SJCRH30 (cell line): ENCODE data around the gene PDE3A. TPM values are rescaled to one million over a fixed set of nuclear protein-coding genes. Genes with fewer than 3 reads are reported as not detected.

Experiments used
- DNase-seq, 2 experiments: peaks; one replicate each; pipeline ENCODE4 v3.0.0-alpha.2; 2015 to 2020
- H3K27ac ChIP-seq: fragments of 250-450 bp; sonication (Bioruptor Pico); 2 replicates; pipeline ENCODE4 v1.5.1; 2020; ENCODE audit warnings: mild to moderate bottlenecking, moderate library complexity
- H3K27me3 ChIP-seq: fragments of 250-450 bp; sonication (Bioruptor Pico); 2 replicates; pipeline ENCODE4 v1.5.1; 2020; ENCODE audit warnings: mild to moderate bottlenecking, moderate library complexity
- H3K36me3 ChIP-seq: fragments of 250-450 bp; sonication (Bioruptor Pico); 2 replicates; pipeline ENCODE4 v1.5.1; 2020; ENCODE audit warnings: mild to moderate bottlenecking, moderate library complexity
- H3K4me1 ChIP-seq: fragments of 250-450 bp; sonication (Bioruptor Pico); 2 replicates; pipeline ENCODE4 v1.5.1; 2020; ENCODE audit warnings: mild to moderate bottlenecking, moderate library complexity
- H3K4me3 ChIP-seq: fragments of 250-450 bp; sonication (Bioruptor Pico); 2 replicates; pipeline ENCODE4 v1.5.1; 2020; ENCODE audit warnings: mild to moderate bottlenecking, moderate library complexity
- H3K9me3 ChIP-seq: fragments of 250-450 bp; sonication (Bioruptor Pico); replicated peaks from 2 replicates; pipeline ENCODE4 v1.5.1; 2020; ENCODE audit warnings: mild to moderate bottlenecking, moderate library complexity
- total RNA-seq: library from RNA; depleted of rRNA; stranded (reverse); fragments of >200 nt; shearing (Covaris generic); gene quantifications from 2 replicates; pipeline ENCODE4 v1.2.3, GENCODE V29; 2014

Gene PDE3A
- total RNA-seq, 1 experiment from 2014 or later, result 4.0 TPM

- DNase-seq, result no peak
- Histone ChIP-seq H3K9me3 (no peaks in the 10 kb centered on the region), H3K36me3 (no peaks in the 10 kb centered on the region), H3K27me3 (no peaks in the 10 kb centered on the region), H3K27ac (no peak overlapping the region), H3K4me3 (no peak overlapping the region), H3K4me1 (no peaks in the 10 kb centered on the region)
Measured at GRCh38 chr12:20494851-20495250, 126.5 kb downstream of the PDE3A start.

DNA sequence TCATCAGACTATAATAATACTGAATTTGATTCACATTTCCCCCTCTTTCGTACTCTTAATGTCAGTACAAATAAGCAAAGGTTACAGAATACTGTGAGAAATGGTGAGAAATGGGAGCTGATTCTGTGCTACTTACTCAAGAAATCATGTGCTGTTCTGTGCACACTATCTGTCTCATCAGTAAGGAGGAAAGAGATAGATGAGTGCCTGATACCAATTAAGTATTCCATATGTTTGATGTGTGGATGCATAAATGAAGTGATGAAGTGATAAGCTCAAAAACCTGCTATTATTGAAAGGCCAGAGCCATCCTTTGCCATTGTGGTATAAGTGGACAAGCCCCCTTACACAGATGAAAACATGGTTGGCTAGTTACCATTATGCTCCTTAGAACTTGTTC, 127.7 kb downstream of the PDE3A start:
- DNase-seq, result no peak
- Histone ChIP-seq H3K36me3 (no peaks in the 10 kb centered on the region), H3K27me3 (no peaks in the 10 kb centered on the region), H3K9me3 (no peaks in the 10 kb centered on the region), H3K4me3 (no peak overlapping the region), H3K4me1 (no peaks in the 10 kb centered on the region), H3K27ac (no peak overlapping the region)

GRCh38 chr12:20497707-20498106, 129.4 kb downstream of the PDE3A start:
- no peaks in the 10 kb centered on the region for H3K9me3 ChIP-seq
- H3K27me3 ChIP-seq, result no peaks in the 10 kb centered on the region
- no peaks in the 10 kb centered on the region for H3K4me1 ChIP-seq
- no peak overlapping the region for H3K27ac ChIP-seq
- no peak for DNase-seq
- H3K36me3 ChIP-seq, result no peaks in the 10 kb centered on the region
- no peak overlapping the region for H3K4me3 ChIP-seq

DNA sequence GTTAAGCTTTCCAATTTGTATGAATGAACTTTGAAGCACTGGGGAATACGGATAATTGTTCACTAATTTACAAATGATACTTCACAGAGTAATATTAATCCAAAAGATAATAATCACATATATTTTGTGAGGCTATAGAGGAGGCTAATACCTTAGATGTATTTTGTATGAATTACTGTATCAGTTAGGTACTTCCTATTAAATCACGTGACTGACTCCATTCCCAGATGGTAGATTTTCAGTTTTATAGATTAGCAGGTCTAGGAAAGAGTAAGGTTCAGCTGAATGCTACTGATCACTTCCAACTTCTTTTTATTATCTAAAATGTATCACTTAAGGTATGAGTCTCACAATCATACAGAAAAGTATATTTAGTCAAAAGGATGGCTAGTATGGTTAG, 133.6 kb downstream of the PDE3A start:
- no peaks in the 10 kb centered on the region for H3K27me3 ChIP-seq
- no peaks in the 10 kb centered on the region for H3K4me1 ChIP-seq
- no peak for DNase-seq
- no peaks in the 10 kb centered on the region for H3K36me3 ChIP-seq
- H3K9me3 ChIP-seq, result no peaks in the 10 kb centered on the region
- H3K27ac ChIP-seq, result no peak overlapping the region
- no peak overlapping the region for H3K4me3 ChIP-seq

DNA sequence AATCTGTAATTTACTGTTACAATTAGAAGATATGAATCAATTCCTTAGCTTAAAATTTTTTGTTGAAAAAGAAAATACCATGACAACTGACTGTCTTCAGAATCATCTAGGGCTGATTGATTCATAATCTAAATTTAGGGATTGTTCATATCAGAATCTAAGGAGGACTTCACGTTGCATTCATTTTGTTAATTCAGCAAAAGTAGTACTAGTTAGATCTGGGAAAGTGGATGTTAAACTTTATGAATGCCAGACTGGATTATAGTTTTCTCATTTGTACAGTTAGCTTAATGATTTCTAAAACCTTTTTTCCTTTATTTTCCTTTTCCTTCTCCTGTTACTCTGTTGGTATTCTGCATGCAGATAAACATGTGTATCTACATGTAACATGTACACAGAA, 135.5 kb downstream of the PDE3A start:
- H3K9me3 ChIP-seq, result no peaks in the 10 kb centered on the region
- no peak overlapping the region for H3K27ac ChIP-seq
- DNase-seq, result no peak
- no peaks in the 10 kb centered on the region for H3K36me3 ChIP-seq
- no peaks in the 10 kb centered on the region for H3K27me3 ChIP-seq
- no peaks in the 10 kb centered on the region for H3K4me1 ChIP-seq
- H3K4me3 ChIP-seq, result no peak overlapping the region

DNA sequence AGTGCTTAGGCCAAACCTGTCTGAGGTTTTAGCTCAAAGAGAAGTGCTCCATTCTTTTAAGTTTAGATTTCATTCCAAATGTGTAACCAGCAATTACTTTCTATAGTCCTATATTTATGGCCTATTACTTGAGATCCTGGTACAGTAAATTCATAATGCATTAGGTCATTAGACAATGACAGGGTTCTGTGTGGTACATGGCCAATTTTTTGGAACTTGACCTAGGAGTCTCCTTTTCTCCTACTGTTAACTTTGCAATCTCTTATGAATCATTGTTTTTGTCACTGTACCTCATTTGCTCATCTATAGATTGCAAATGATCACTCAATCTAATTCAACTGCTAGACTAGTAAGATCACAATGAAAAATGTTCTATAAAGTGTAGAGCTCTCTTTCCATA, 136.7 kb downstream of the PDE3A start:
- DNase-seq, result no peak
- Histone ChIP-seq H3K4me1 (no peaks in the 10 kb centered on the region), H3K36me3 (no peaks in the 10 kb centered on the region), H3K4me3 (no peak overlapping the region), H3K27ac (no peak overlapping the region), H3K9me3 (no peaks in the 10 kb centered on the region), H3K27me3 (no peaks in the 10 kb centered on the region)

- Histone ChIP-seq H3K9me3 (no peaks in the 10 kb centered on the region), H3K27ac (no peak overlapping the region), H3K4me1 (no peaks in the 10 kb centered on the region), H3K27me3 (no peaks in the 10 kb centered on the region), H3K4me3 (no peak overlapping the region), H3K36me3 (no peaks in the 10 kb centered on the region)
- DNase-seq, result no peak
Measured at GRCh38 chr12:20507056-20507455, 138.7 kb downstream of the PDE3A start.

DNA sequence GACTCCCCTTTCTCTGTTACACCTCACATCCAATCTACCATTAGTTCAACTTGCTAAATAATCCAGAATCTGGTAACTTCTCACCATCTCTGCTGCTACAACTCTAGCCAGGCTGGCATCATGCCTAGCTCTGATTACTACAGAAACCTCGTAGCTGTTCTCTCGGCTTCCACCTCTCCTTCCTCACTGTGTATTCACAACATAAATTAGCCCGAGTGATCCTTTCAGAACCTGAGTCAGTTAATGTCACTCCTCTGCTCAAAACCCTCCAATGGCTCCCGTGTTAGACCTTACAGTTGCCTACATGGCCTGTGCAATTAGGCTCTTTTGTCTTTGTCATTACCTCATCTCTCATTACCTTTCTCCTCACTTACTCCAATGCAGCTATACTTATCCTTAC, 139.4 kb downstream of the PDE3A start:
- no peak for DNase-seq
- no peaks in the 10 kb centered on the region for H3K9me3 ChIP-seq
- H3K4me1 ChIP-seq, result no peaks in the 10 kb centered on the region
- H3K36me3 ChIP-seq, result no peaks in the 10 kb centered on the region
- H3K27me3 ChIP-seq, result no peaks in the 10 kb centered on the region
- no peak overlapping the region for H3K27ac ChIP-seq
- H3K4me3 ChIP-seq, result no peak overlapping the region

- Histone ChIP-seq H3K9me3 (no peaks in the 10 kb centered on the region), H3K4me3 (no peak overlapping the region), H3K27ac (no peak overlapping the region), H3K27me3 (no peaks in the 10 kb centered on the region), H3K4me1 (no peaks in the 10 kb centered on the region), H3K36me3 (no peaks in the 10 kb centered on the region)
- DNase-seq, result no peak
Measured at GRCh38 chr12:20508359-20508758, 140.0 kb downstream of the PDE3A start.

DNA sequence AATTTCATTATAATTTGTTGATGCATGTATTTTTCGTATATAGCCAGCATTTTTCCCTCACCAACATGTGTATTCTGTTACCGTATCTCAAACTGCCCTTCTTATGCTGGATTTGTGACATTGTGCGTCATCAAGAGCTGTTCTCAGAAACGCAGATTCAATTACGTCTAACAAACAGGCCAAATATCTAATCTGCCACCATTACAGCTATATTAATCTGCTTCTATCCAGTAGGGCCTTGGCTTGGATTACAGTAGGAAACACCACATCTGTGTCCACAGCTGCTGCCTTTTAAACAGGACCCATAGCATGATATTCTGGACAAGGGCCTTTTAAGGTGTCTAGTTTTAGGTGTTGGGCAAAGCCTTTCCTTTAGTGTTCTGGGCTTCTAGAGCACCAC, 140.6 kb downstream of the PDE3A start:
- Histone ChIP-seq H3K9me3 (no peaks in the 10 kb centered on the region), H3K4me3 (no peak overlapping the region), H3K4me1 (no peaks in the 10 kb centered on the region), H3K27me3 (no peaks in the 10 kb centered on the region), H3K36me3 (no peaks in the 10 kb centered on the region), H3K27ac (no peak overlapping the region)
- DNase-seq, result peak in 1 of 2 experiments; percentile 6

DNA sequence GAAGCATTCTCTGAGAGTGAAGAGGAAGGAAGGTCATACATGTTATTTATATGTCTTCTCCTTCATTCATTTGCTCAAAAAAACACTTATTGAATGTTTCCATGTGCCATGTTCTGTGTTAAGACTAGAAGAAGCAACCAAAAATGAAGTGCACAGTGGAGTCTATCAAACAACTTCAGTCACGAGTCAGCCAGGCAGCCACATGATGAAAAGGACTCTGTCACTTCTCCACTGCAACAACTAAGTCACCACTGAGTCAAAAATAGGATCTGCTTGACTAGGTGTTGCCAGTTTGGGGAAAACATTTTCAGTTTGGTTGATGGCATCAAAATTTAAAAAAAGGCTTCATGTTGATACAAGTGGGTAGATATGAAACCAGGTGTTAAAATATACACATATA, 142.5 kb downstream of the PDE3A start:
- Histone ChIP-seq H3K4me3 (no peak overlapping the region), H3K9me3 (0 out of 2 replicates have a peak, but pooled peaks cover 3% of the 10 kb centered on the region), H3K27me3 (no peaks in the 10 kb centered on the region), H3K4me1 (no peaks in the 10 kb centered on the region), H3K27ac (no peak overlapping the region), H3K36me3 (no peaks in the 10 kb centered on the region)
- DNase-seq, result no peak

DNA sequence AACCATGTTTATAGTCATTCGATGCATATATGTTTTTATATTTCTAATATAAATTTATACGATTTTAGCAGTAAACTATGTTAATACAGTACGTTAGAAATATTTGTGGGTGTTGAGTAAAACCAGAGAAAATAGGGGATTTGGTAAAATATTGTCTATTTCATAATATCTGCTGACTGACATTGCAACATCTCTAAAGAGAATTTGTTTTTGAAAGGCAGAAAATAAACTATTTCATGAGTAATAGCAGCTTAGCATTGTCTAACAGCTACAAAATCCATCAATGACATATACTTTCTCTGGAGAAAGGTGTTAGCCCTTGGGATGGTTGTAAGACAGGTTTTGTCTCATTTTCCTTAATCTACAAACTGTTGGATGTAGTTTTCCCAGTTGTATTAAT, 144.9 kb downstream of the PDE3A start:
- Histone ChIP-seq H3K27ac (no peak overlapping the region), H3K9me3 (0 out of 2 replicates have a peak, but pooled peaks cover 3% of the 10 kb centered on the region), H3K4me3 (no peak overlapping the region), H3K27me3 (no peaks in the 10 kb centered on the region), H3K4me1 (no peaks in the 10 kb centered on the region), H3K36me3 (no peaks in the 10 kb centered on the region)
- no peak for DNase-seq

DNA sequence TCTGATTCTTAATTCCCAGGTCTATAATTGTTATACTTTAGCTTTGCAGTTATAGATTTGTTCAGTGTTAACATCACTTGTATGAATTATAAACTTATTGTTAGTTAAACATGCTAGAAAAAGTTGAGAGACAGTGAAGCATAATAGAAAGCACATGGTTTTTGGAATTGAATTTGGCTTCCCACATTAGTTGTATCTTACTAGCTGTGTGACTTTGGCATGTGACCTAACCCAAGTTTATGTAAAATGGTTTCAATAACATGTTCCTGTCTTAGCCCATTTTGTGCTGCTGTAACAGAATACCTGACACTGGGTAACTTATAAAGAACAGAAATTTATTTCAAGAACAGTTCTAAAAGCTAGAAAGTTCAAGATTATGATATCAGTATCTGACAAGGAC, 146.3 kb downstream of the PDE3A start:
- Histone ChIP-seq H3K27me3 (no peaks in the 10 kb centered on the region), H3K9me3 (0 out of 2 replicates have a peak, but pooled peaks cover 3% of the 10 kb centered on the region), H3K4me1 (no peaks in the 10 kb centered on the region), H3K4me3 (no peak overlapping the region), H3K36me3 (no peaks in the 10 kb centered on the region), H3K27ac (no peak overlapping the region)
- no peak for DNase-seq

GRCh38 chr12:20520532-20520931, 152.2 kb downstream of the PDE3A start:
- no peaks in the 10 kb centered on the region for H3K9me3 ChIP-seq
- no peak overlapping the region for H3K4me3 ChIP-seq
- H3K36me3 ChIP-seq, result no peaks in the 10 kb centered on the region
- no peaks in the 10 kb centered on the region for H3K4me1 ChIP-seq
- no peaks in the 10 kb centered on the region for H3K27me3 ChIP-seq
- peak; percentile 7 to 18 for DNase-seq
- no peak overlapping the region for H3K27ac ChIP-seq

DNA sequence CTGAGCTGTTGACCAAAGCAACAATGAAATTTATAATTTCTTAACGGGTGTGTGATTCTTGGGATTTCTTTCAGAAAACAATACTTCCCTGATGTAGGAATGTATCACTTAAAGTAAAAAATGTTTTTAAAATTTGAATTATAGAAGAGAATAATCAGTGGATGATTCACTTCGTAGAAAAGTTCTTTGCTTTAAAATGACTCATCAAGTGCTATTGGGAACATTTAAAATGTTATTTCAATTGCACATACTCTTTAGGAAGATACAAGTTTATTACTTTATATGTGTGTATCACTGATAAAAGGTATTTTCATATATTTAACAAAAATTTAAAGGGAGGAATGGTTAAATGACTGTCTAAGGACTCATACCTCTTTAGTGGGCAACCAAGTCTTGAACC, 155.3 kb downstream of the PDE3A start:
- H3K4me3 ChIP-seq, result no peak overlapping the region
- H3K4me1 ChIP-seq, result no peaks in the 10 kb centered on the region
- no peak overlapping the region for H3K27ac ChIP-seq
- H3K36me3 ChIP-seq, result no peaks in the 10 kb centered on the region
- no peaks in the 10 kb centered on the region for H3K27me3 ChIP-seq
- H3K9me3 ChIP-seq, result no peaks in the 10 kb centered on the region
- DNase-seq, result no peak

GRCh38 chr12:20524113-20524512, 155.8 kb downstream of the PDE3A start:
- DNase-seq, result no peak
- no peaks in the 10 kb centered on the region for H3K4me1 ChIP-seq
- H3K9me3 ChIP-seq, result no peaks in the 10 kb centered on the region
- no peak overlapping the region for H3K4me3 ChIP-seq
- H3K27me3 ChIP-seq, result no peaks in the 10 kb centered on the region
- H3K27ac ChIP-seq, result no peak overlapping the region
- no peaks in the 10 kb centered on the region for H3K36me3 ChIP-seq
